HepG2 (cell line): ENCODE results near the gene SLC7A8. TPM values are rescaled to one million over a fixed set of nuclear protein-coding genes. Genes with fewer than 3 reads are reported as not detected.
A peak's percentile ranks its signal among the peaks of the same experiment; 100 is the strongest.

Source experiments
- ARNT ChIP-seq: fragments of 450-650 bp; IDR thresholded peaks from 2 replicates; pipeline ENCODE4 v1.6.1; 2017
- ATRX ChIP-seq: sonication (generic); formaldehyde crosslinking; IDR thresholded peaks from 2 replicates; pipeline ENCODE4 v1.4.0; 2020; ENCODE audit warnings: missing genetic modification reagents, borderline replicate concordance
- BCL6 ChIP-seq: IDR thresholded peaks from 2 replicates; pipeline ENCODE4 v1.6.1; 2016; ENCODE audit warnings: missing genetic modification reagents, missing compliant biosample characterization
- BHLHE40 ChIP-seq: IDR thresholded peaks from 2 replicates; pipeline ENCODE4 v1.6.1; 2011; ENCODE audit warnings: low read length, improper control_type of control experiment
- DMAP1 ChIP-seq: IDR thresholded peaks from 2 replicates; pipeline ENCODE4 v1.6.1; 2016
- DPF2 ChIP-seq: sonication (generic); formaldehyde crosslinking; IDR thresholded peaks from 2 replicates; pipeline ENCODE4 v1.4.0; 2020; ENCODE audit warnings: mild to moderate bottlenecking, low read depth, missing genetic modification reagents, borderline replicate concordance
- ETV5 ChIP-seq: IDR thresholded peaks from 2 replicates; pipeline ENCODE4 v1.6.1; 2018; ENCODE audit warnings: missing biosample characterization, missing genetic modification reagents, inconsistent platforms, borderline replicate concordance
- FOXJ3 ChIP-seq: sonication (generic); formaldehyde crosslinking; IDR thresholded peaks from 2 replicates; pipeline ENCODE4 v1.4.0; 2020; ENCODE audit warnings: missing genetic modification reagents, mild to moderate bottlenecking, borderline replicate concordance
- GRHL1 ChIP-seq: sonication (generic); formaldehyde crosslinking; conservative IDR thresholded peaks from 2 replicates; pipeline ENCODE4 v1.8.0; 2022; ENCODE audit warnings: missing genetic modification reagents
- HES4 ChIP-seq: sonication (generic); formaldehyde crosslinking; IDR thresholded peaks from 2 replicates; pipeline ENCODE4 v1.9.0; 2021; ENCODE audit warnings: mild to moderate bottlenecking, missing genetic modification reagents, borderline replicate concordance
- IKZF1 ChIP-seq: fragments of 450-650 bp; IDR thresholded peaks from 2 replicates; pipeline ENCODE4 v1.7.1; 2016
- JUNB ChIP-seq: sonication (generic); formaldehyde crosslinking; IDR thresholded peaks from 2 replicates; pipeline ENCODE4 v1.8.0; 2022; ENCODE audit warnings: missing genetic modification reagents, mild to moderate bottlenecking, borderline replicate concordance
- KDM2A ChIP-seq: sonication (generic); formaldehyde crosslinking; IDR thresholded peaks from 2 replicates; pipeline ENCODE4 v1.4.0; 2020; ENCODE audit warnings: low read depth, missing genetic modification reagents, borderline replicate concordance
- KLF12 ChIP-seq: sonication (generic); formaldehyde crosslinking; IDR thresholded peaks from 2 replicates; pipeline ENCODE4 v1.4.0; 2020; ENCODE audit warnings: missing genetic modification reagents, borderline replicate concordance
- NBN ChIP-seq: fragments of 450-650 bp; conservative IDR thresholded peaks from 2 replicates; pipeline ENCODE4 v1.6.1; 2017
- NONO ChIP-seq, 2 experiments: fragments of 450-650 bp in 1 of 2; sonication (generic) in 1 of 2; formaldehyde crosslinking in 1 of 2; IDR thresholded peaks in 1 of 2; conservative IDR thresholded peaks in 1 of 2; 2 replicates each; pipeline versions ENCODE4 v1.6.1 to v1.8.0; 2017 to 2022; ENCODE audit warnings: mild to moderate bottlenecking in 1 of 2, missing genetic modification reagents in 1 of 2, moderate library complexity in 1 of 2
- POLR2A ChIP-seq, 2 experiments: IDR thresholded peaks; 2 replicates each; pipeline ENCODE4 v1.6.1; 2011; ENCODE audit warnings: low read depth in 2 of 2, low read length in 2 of 2, mild to moderate bottlenecking in 1 of 2, moderate library complexity in 1 of 2; ENCODE audit not compliant: insufficient read depth in 1 of 2
- POLR2AphosphoS5 ChIP-seq: IDR thresholded peaks from 2 replicates; pipeline ENCODE4 v1.6.1; 2012; ENCODE audit warnings: low read depth, low read length
- PTBP1 ChIP-seq: fragments of 200-400 bp; formaldehyde crosslinking; IDR thresholded peaks from 2 replicates; pipeline ENCODE4 v1.6.1; 2018; ENCODE audit warnings: low read length, low read depth; ENCODE audit not compliant: poor library complexity, severe bottlenecking
- RFX1 ChIP-seq: fragments of 450-650 bp; IDR thresholded peaks from 2 replicates; pipeline ENCODE4 v1.6.1; 2017
- SALL1 ChIP-seq: sonication (generic); formaldehyde crosslinking; IDR thresholded peaks from 2 replicates; pipeline ENCODE4 v1.8.0; 2022; ENCODE audit warnings: mild to moderate bottlenecking, missing genetic modification reagents
- SMARCE1 ChIP-seq: fragments of 450-650 bp; IDR thresholded peaks from 2 replicates; pipeline ENCODE4 v1.6.1; 2017; ENCODE audit warnings: borderline replicate concordance
- SP140L ChIP-seq: sonication (generic); formaldehyde crosslinking; IDR thresholded peaks from 2 replicates; pipeline ENCODE4 v1.4.0; 2020; ENCODE audit warnings: missing genetic modification reagents, borderline replicate concordance
- TARDBP ChIP-seq: sonication (generic); formaldehyde crosslinking; IDR thresholded peaks from 2 replicates; pipeline ENCODE4 v1.8.0; 2022; ENCODE audit warnings: mild to moderate bottlenecking, missing genetic modification reagents
- THAP11 ChIP-seq: IDR thresholded peaks from 2 replicates; pipeline ENCODE4 v1.6.1; 2016; ENCODE audit warnings: missing biosample characterization, missing genetic modification reagents
- TMF1 ChIP-seq: sonication (generic); formaldehyde crosslinking; IDR thresholded peaks from 2 replicates; pipeline ENCODE4 v1.8.1; 2022; ENCODE audit warnings: low read depth, missing genetic modification reagents
- U2AF1 ChIP-seq: fragments of 200-400 bp; formaldehyde crosslinking; optimal IDR thresholded peaks from 2 replicates; pipeline ENCODE3; 2017; ENCODE audit warnings: mild to moderate bottlenecking, low read depth, low read length
- ZFP36L1 ChIP-seq: sonication (generic); formaldehyde crosslinking; IDR thresholded peaks from 2 replicates; pipeline ENCODE4 v1.8.0; 2022; ENCODE audit warnings: mild to moderate bottlenecking, missing genetic modification reagents, moderate library complexity
- ZNF460 ChIP-seq: sonication (generic); formaldehyde crosslinking; IDR thresholded peaks from 2 replicates; pipeline ENCODE4 v1.5.1; 2020; ENCODE audit warnings: missing genetic modification reagents, mild to moderate bottlenecking, borderline replicate concordance
- ZNF672 ChIP-seq: sonication (generic); formaldehyde crosslinking; IDR thresholded peaks from 2 replicates; pipeline ENCODE4 v1.8.1; 2022; ENCODE audit warnings: missing genetic modification reagents
- ZSCAN20 ChIP-seq: sonication (generic); formaldehyde crosslinking; IDR thresholded peaks from 2 replicates; pipeline ENCODE4 v1.4.0; 2020; ENCODE audit warnings: missing genetic modification reagents, mild to moderate bottlenecking, borderline replicate concordance
- polyA plus RNA-seq, 8 experiments: library from polyadenylated mRNA; depleted of rRNA in 3 of 8; stranded (reverse) in 7 of 8; unstranded in 1 of 8; fragments of >200 nt; fragmentation: Illumina TruSeq in 4 of 8; extraction: Trizol in 4 of 8; gene quantifications; 2 replicates each; pipeline versions ENCODE4 v1.2.1 to v1.2.3, GENCODE V29; 2011 to 2016; ENCODE audit warnings: low read depth in 4 of 8, missing spikeins in 1 of 8, mixed read lengths in 1 of 8; ENCODE audit not compliant: insufficient read depth in 1 of 8
- total RNA-seq, 5 experiments: library from RNA; depleted of rRNA; stranded (reverse); fragments of >200 nt; fragmentation: Illumina TruSeq; extraction: Trizol; gene quantifications; 2 replicates each; pipeline ENCODE4 v1.2.3, GENCODE V29; 2016; ENCODE audit warnings: low read depth in 1 of 5
- TF ChIP-seq, protein P1 (sequence below): sonication (generic); formaldehyde crosslinking; IDR thresholded peaks from 2 replicates; pipeline ENCODE4 v1.4.0; 2020; ENCODE audit warnings: missing genetic modification reagents, borderline replicate concordance

The SLC7A8 gene
- total and polyA plus RNA-seq, 2 of the 13 experiments (the other 11 are each of a cell fraction or from before 2014, with no cell fraction given), result 0.25 TPM; not detected in 1

DNA sequence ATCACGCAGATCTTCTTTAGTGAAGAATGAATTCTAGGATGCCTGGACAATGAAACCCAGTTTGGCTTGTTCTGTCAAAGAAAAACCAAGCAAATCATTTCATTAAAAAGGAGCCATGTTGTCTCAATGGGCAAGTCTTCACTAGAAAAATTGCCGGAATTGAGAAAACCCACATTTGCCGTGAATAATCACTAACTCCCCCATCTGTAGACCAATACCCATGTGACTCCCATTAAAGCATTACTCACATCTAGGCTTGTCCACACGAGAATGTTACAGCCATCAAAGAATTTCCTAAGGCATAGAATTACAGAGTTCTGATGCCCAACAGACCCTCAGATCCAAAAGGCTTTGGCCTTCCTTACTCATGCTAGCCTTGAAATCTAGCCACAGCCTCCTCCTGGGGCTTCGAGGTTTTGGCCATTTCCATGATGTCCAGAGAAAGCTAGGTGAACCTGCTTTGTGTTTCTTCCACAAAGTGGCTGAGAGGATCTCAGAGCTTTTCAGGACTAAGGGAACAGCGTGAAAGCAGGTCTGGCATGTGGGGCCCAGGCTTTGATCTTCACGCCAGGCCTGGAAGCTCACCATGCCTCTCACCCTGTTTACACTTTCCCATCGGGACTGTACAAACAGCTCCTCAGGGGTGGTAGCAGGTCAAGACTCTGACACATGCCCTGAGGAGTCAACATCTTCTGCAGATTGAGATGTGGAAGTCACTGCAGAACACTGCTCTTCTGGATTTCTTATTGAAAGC is 12.1 kb downstream of the SLC7A8 start (continued):
- TF ChIP-seq HES4 (CRISPR knock-in tag) (no peak), JUNB (no peak), GRHL1 (no peak), U2AF1 (no peak), IKZF1 (no peak), POLR2AphosphoS5 (no peak), ATRX (CRISPR knock-in tag) (no peak), RFX1 (no peak), ZFP36L1 (no peak), THAP11 (CRISPR knock-in tag) (no peak), BHLHE40 (no peak), PTBP1 (no peak), POLR2A (IDR thresholded peaks at IDR 0.05; ENCODE audit: insufficient read depth in 1 of 2, low read depth in 2 of 2, low read length in 2 of 2) (no peak), KDM2A (CRISPR knock-in tag) (0 out of 2 replicates have a peak, but pooled peaks have one; percentile 28), ZNF672 (CRISPR knock-in tag) (no peak), KLF12 (CRISPR knock-in tag) (no peak), ARNT (no peak), FOXJ3 (CRISPR knock-in tag) (no peak), TMF1 (CRISPR knock-in tag) (no peak), DMAP1 (CRISPR knock-in tag) (no peak), NONO (IDR thresholded peaks at IDR 0.05) (no peak), NONO (CRISPR knock-in tag; conservative IDR thresholded peaks at IDR 0.05) (no peak), SMARCE1 (no peak), SALL1 (CRISPR knock-in tag) (no peak), ZSCAN20 (no peak), BCL6 (peak; percentile 82), TARDBP (CRISPR knock-in tag) (no peak), ZNF460 (no peak), NBN (no peak), ETV5 (CRISPR knock-in tag) (no peak), SP140L (CRISPR knock-in tag) (no peak), DPF2 (no peak)
- TF ChIP-seq, protein P1, sequence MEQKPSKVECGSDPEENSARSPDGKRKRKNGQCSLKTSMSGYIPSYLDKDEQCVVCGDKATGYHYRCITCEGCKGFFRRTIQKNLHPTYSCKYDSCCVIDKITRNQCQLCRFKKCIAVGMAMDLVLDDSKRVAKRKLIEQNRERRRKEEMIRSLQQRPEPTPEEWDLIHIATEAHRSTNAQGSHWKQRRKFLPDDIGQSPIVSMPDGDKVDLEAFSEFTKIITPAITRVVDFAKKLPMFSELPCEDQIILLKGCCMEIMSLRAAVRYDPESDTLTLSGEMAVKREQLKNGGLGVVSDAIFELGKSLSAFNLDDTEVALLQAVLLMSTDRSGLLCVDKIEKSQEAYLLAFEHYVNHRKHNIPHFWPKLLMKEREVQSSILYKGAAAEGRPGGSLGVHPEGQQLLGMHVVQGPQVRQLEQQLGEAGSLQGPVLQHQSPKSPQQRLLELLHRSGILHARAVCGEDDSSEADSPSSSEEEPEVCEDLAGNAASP, result peak; percentile 67; the same call in 1 of the 2 replicates
